HCT116 (cell line): ENCODE results near the gene IL1F10.
A peak's percentile ranks its signal among the peaks of the same experiment; 100 is the strongest.

Source experiments
- EGR1 ChIP-seq: IDR thresholded peaks from 2 replicates; pipeline ENCODE4 v1.6.1; 2012; ENCODE audit warnings: low read depth
- POLR2A ChIP-seq: IDR thresholded peaks from 2 replicates; pipeline ENCODE4 v1.7.0; 2011; ENCODE audit warnings: borderline replicate concordance; ENCODE audit not compliant: insufficient read depth, insufficient read length; ENCODE audit errors: extremely low read depth
- POLR2AphosphoS5 ChIP-seq: IDR thresholded peaks from 2 replicates; pipeline ENCODE4 v1.6.1; 2011; ENCODE audit warnings: mild to moderate bottlenecking, low read depth, low read length, moderate library complexity
- SIN3A ChIP-seq: IDR thresholded peaks from 2 replicates; pipeline ENCODE4 v1.6.1; 2012; ENCODE audit warnings: low read depth
- SP1 ChIP-seq: IDR thresholded peaks from 2 replicates; pipeline ENCODE4 v1.6.1; 2012; ENCODE audit warnings: low read depth
- TCF7L2 ChIP-seq: IDR thresholded peaks from 2 replicates; pipeline ENCODE4 v1.7.0; 2011; ENCODE audit warnings: borderline replicate concordance, inconsistent platforms; ENCODE audit not compliant: insufficient read depth, insufficient read length; ENCODE audit errors: extremely low read depth
- YY1 ChIP-seq: IDR thresholded peaks from 2 replicates; pipeline ENCODE4 v1.6.1; 2011; ENCODE audit warnings: low read length, low read depth, moderate library complexity, mild to moderate bottlenecking; ENCODE audit not compliant: insufficient replicate concordance; ENCODE audit errors: extremely low read depth
- ZBTB33 ChIP-seq: IDR thresholded peaks from 2 replicates; pipeline ENCODE4 v1.6.1; 2011; ENCODE audit warnings: mild to moderate bottlenecking, low read length, moderate library complexity; ENCODE audit not compliant: insufficient replicate concordance; ENCODE audit errors: extremely low read depth
- ZNF274 ChIP-seq: fragments of 200-500 bp; sonication (Bioruptor generic); IDR thresholded peaks from 2 replicates; pipeline ENCODE4 v1.6.1; 2014; ENCODE audit warnings: mild to moderate bottlenecking, low read depth, low read length, inconsistent platforms
- TF ChIP-seq, protein P1 (sequence below), 3 experiments: fragments of 200-600 bp in 1 of 3; sonication (generic) in 1 of 3; IDR thresholded peaks in 2 of 3; conservative IDR thresholded peaks in 1 of 3; 2 replicates each; pipeline ENCODE4 v1.5.1; 2012 to 2017; ENCODE audit warnings: low read depth in 2 of 3, low read length in 2 of 3, antibody characterized with exemption in 1 of 3, borderline replicate concordance in 1 of 3, control low read depth in 1 of 3, mild to moderate bottlenecking in 1 of 3, mixed read lengths in 1 of 3, mixed run types in 1 of 3, moderate library complexity in 1 of 3; ENCODE audit not compliant: insufficient read depth in 1 of 3
- TF ChIP-seq, protein P2 (sequence below): IDR thresholded peaks from 2 replicates; pipeline ENCODE4 v1.6.1; 2012
- TF ChIP-seq, protein P3 (sequence below): IDR thresholded peaks from 2 replicates; pipeline ENCODE4 v1.6.1; 2012

DNA sequence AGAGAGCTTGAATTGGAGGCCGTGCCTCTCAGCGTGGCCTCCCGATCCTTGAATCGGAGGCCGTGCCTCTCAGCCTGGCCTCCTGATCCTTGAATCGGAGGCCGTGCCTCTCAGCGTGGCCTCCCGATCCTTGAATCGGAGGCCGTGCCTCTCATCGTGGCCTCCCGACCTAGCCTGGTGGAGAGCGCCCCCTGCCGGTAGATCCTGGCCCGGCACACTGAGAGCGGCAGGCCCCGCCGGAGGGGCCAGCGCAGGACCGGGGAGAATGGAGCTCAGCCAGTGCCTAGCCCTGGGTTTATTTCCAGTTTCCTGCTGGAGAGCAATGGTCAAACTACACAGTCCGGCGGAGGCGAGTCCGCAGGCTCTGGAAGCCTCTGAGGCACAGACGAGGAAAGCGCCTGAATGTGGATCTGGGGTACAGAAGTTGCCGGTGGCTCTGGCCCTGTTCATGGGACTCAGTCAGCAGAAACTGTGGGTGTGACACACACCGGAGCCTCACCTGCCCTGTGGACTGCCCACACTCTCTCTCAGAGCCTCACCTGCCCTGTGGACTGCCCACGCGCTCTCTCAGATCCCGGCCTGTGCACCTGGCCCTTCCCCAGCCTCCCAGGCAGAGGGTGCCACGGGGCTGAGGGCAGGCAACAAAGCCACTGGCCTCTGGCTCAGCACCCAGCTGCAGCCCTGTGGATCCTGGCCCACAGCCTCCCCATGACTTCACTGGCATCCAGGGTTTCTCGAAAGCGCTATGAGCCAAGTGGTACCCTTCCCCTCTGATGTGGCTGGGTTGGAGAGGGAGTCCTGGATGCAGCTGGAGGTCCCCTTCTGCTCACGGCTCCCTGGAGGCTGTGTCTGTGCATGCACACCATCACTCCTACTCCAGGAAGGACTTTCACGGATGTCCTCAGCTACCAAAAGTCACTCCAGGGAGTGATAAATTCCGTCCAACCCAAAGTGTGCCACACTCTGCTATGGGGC, 16.6 kb upstream of the IL1F10 start:
- TF ChIP-seq SP1 = no peak
- no peak for TF ChIP-seq SIN3A
- TF ChIP-seq, protein P1, sequence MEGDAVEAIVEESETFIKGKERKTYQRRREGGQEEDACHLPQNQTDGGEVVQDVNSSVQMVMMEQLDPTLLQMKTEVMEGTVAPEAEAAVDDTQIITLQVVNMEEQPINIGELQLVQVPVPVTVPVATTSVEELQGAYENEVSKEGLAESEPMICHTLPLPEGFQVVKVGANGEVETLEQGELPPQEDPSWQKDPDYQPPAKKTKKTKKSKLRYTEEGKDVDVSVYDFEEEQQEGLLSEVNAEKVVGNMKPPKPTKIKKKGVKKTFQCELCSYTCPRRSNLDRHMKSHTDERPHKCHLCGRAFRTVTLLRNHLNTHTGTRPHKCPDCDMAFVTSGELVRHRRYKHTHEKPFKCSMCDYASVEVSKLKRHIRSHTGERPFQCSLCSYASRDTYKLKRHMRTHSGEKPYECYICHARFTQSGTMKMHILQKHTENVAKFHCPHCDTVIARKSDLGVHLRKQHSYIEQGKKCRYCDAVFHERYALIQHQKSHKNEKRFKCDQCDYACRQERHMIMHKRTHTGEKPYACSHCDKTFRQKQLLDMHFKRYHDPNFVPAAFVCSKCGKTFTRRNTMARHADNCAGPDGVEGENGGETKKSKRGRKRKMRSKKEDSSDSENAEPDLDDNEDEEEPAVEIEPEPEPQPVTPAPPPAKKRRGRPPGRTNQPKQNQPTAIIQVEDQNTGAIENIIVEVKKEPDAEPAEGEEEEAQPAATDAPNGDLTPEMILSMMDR (IDR thresholded peaks at IDR 0.05 in 2 of 3, conservative IDR thresholded peaks at IDR 0.05 in 1 of 3; ENCODE audit: borderline replicate concordance in 1 of 3, insufficient read depth in 1 of 3, low read depth in 2 of 3, low read length in 2 of 3) = peak in 2 of 3 experiments; percentile 9 to 29; a peak in 1 of 6 replicates
- TF ChIP-seq POLR2A = no peak
- TF ChIP-seq POLR2AphosphoS5 = no peak
- TF ChIP-seq, protein P2, sequence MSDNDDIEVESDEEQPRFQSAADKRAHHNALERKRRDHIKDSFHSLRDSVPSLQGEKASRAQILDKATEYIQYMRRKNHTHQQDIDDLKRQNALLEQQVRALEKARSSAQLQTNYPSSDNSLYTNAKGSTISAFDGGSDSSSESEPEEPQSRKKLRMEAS = no peak
- TF ChIP-seq EGR1 = no peak
- TF ChIP-seq, protein P3, sequence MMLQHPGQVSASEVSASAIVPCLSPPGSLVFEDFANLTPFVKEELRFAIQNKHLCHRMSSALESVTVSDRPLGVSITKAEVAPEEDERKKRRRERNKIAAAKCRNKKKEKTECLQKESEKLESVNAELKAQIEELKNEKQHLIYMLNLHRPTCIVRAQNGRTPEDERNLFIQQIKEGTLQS = no peak
- TF ChIP-seq TCF7L2 = no peak
- no peak for TF ChIP-seq ZBTB33
- no peak for TF ChIP-seq ZNF274
- TF ChIP-seq YY1 = no peak
